HG02884 (cell line): ENCODE results near the gene KAT2A.

Source experiments
- ATAC-seq: cut with Tn5 transposase; IDR thresholded peaks from one replicate; pipeline ENCODE4 v1.9.1; 2021; ENCODE audit warnings: mild to moderate bottlenecking, moderate library complexity; ENCODE audit not compliant: unreplicated experiment

KAT2A gene

GRCh38 chr17:42135664-42136653 is 14.8 kb upstream of the KAT2A start:
- no peak for ATAC-seq

- no peak for ATAC-seq
Observed at GRCh38 chr17:42135151-42135550, 14.0 kb upstream of the KAT2A start.

GRCh38 chr17:42133461-42134041 is 12.4 kb upstream of the KAT2A start:
- no peak for ATAC-seq

DNA sequence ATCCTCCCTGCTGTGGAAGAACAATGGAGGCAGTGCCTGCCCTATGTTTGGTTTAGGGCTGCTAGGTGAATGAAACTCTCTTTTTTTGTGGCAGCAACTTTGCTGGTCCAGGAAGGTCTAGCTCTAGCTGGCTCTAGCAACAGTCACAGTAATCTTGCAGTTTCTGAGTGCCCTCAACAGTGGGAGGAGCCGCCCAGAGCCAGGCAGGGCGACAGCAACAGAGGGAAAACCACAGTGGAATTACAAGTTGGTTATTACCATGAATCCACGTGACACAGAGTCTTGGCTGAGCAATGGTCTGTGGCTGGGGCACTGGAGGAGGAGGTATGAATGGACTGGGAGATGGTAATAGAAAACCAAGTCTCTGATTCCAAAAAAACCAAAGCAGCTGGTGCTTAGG is 11.8 kb upstream of the KAT2A start:
- ATAC-seq: no peak

DNA sequence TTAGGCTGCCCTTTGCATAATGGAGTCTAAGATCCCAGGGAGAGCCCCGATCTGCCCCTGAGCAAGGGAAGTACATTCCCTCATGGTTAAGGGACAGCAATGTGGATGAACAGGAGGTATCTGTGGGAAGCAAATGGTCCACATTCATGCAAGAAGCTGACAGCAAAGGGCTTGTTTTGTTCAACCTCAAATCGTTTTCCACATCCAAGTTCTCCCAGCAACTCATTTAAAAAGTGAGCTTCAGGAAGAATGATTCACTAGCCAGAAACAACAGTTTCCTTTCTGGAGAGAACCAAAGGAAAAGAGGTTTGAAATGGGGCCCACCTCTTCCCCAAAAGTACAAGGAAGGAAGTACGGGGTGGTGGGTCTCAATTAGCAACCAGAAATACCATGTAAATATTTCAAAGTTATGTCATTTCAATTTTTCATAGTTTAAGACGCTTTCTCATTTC is 10.8 kb upstream of the KAT2A start:
- no peak for ATAC-seq

DNA sequence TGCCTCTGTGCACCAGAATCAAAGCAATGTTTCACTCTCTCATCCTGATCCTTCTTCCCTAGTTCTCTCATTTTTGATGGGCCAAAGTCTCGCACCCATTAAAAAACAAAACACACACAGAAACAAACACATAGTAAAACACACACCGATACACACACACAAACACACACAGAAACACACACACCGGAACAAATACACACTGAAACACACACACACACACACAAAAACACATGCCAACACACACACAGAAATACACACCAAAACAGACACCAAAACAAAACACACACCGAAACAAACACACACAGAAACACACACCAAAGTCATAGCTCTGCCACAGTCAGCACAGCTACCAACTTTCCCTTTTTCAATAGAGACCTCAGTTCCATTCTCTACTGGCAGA is 10.1 kb upstream of the KAT2A start:
- no peak for ATAC-seq

- ATAC-seq: no peak
Observed at GRCh38 chr17:42130310-42130936, 9.3 kb upstream of the KAT2A start.

DNA sequence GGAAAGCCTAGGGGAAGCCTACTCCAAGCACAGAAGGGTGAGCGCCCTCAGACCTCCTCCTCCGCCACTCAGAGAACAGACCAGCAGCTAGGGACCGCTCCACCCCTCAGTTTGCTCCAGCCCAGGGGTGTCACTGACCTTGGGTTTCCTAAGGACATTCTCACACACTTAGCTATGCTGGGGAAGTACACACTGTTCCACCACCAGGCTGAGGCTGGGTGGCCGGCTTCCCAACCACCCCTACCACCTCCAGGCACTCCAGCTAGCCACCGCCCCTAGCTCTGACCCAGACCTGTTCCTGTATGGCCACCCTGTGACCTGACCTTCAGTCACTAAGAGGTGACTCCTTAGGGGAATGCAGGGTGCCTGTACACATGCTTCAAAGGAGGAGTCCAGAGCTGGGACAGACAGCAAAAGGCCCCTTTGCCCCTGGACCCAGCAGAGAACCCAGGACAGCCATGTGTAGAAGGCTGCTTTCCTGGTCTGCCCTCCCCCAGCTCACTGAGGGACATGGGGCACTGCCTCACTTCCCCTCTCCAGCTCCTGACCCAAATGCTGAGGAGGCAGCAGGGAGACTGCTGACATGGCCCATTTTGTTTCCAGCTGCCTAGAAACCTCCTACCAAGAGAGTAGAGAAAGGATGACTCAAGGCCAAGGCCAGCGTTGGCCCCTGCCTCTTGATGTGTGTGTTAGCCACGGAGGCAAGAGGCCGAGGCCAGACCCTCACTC is 8.1 kb upstream of the KAT2A start:
- ATAC-seq: no peak

DNA sequence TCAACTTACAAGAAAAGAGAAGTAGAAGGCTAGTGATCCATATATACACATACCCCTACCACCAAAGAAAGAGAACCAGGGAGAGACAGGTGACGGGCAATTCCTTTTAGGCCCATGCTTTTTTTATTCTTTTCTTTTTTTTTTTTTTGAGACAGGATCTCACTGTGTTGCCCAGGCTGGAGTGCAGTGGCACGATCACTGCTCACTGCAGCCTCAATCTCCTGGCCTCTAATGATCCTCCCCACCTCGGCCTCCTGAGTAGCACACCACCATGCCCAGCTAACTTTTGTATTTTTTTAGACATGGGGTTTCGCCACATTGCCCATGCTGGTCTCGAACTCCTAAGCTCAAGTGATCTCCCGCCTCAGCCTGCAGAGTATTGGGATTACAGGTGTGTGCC is 6.2 kb upstream of the KAT2A start:
- ATAC-seq: no peak

DNA sequence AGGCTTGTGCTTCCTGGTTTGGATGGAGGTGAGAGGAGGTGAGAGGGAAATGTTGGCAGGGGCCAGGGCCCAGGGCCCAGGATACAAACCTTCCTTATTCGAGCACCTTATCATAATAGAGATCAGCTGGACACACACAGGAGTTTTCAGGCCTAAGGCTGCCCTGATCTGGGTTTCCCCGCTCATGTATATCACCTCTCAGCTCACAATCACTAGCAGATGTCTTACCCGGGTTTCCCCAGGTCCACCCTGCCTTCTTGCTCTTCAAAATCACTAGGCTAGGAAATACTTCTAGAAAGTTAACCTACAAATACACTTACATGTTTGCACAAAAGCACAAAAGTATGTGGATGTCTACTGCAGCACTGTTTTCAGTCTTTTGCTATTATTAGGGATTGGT is 5.7 kb upstream of the KAT2A start:
- ATAC-seq: no peak

- ATAC-seq: no peak
Observed at GRCh38 chr17:42125565-42125964, 4.4 kb upstream of the KAT2A start.

DNA sequence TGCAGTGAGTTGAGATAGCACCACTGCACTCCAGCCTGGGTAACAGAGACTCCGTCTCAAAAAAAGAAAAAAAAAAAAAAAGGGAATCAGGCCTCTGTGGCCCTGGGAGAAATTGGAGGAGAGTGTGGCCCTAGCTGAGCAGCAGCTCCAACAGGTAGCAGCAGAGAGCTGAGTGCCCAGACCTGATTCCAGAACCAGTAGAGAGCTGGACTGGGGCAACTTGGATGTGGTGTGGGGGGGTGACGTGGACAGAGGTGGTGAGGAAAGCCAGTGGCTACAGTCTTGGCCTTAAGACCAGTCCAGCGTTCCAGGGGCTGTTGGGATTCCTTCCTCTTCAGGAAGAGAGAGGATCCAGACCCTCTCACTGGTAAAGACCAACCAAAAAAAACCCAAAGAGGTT is 3.1 kb upstream of the KAT2A start:
- ATAC-seq: no peak

- ATAC-seq: no peak
Observed at GRCh38 chr17:42122371-42123303, 1.5 kb upstream of the KAT2A start, which contains the start of gene HSPB9. Gene HSPB9 (plus strand): TSS chr17:42122804. CDS start chr17:42122851, 47 bp downstream.

- ATAC-seq: no peak
Observed at GRCh38 chr17:42120161-42120769, 902 bp downstream of the KAT2A start.

GRCh38 chr17:42119301-42119700 is 1.9 kb downstream of the KAT2A start:
- ATAC-seq: no peak

GRCh38 chr17:42118545-42118944 is 2.6 kb downstream of the KAT2A start:
- no peak for ATAC-seq

DNA sequence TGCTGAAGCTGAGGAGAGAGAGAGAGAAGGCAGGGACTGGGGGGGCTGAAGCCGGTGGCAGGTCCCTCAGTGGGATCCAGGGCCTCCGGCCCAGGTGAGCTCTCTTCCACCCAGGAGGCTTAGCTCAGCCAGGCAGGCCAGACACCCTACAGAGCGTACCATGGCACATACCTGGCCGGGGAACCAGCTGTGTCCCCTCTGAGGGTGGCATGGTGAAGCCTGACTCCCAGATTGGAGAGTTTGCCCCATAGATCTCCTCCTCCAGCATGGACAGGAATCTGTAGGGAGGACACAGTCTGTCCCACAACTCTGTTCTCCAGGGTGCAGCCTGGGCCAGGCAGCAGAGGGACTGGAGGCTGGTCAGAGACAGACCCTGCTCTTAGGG is 3.0 kb downstream of the KAT2A start:
- ATAC-seq: no peak

- no peak for ATAC-seq
Observed at GRCh38 chr17:42117397-42118125, 3.6 kb downstream of the KAT2A start.
